GM12873 (cell line): ENCODE measurements around the gene ARHGAP26.

ENCODE experiments used
- TF ChIP-seq, protein P1 (sequence below): IDR thresholded peaks from 2 replicates; pipeline ENCODE4 v1.5.1; 2012; ENCODE audit warnings: low read depth, mild to moderate bottlenecking, moderate library complexity, low read length, control low read depth; ENCODE audit not compliant: insufficient read depth; ENCODE audit errors: missing control alignments

Gene ARHGAP26

GRCh38 chr5:143186623-143187022 is 416.4 kb downstream of the ARHGAP26 start:
- TF ChIP-seq, protein P1, sequence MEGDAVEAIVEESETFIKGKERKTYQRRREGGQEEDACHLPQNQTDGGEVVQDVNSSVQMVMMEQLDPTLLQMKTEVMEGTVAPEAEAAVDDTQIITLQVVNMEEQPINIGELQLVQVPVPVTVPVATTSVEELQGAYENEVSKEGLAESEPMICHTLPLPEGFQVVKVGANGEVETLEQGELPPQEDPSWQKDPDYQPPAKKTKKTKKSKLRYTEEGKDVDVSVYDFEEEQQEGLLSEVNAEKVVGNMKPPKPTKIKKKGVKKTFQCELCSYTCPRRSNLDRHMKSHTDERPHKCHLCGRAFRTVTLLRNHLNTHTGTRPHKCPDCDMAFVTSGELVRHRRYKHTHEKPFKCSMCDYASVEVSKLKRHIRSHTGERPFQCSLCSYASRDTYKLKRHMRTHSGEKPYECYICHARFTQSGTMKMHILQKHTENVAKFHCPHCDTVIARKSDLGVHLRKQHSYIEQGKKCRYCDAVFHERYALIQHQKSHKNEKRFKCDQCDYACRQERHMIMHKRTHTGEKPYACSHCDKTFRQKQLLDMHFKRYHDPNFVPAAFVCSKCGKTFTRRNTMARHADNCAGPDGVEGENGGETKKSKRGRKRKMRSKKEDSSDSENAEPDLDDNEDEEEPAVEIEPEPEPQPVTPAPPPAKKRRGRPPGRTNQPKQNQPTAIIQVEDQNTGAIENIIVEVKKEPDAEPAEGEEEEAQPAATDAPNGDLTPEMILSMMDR, result no peak

GRCh38 chr5:143187495-143187894 is 417.3 kb downstream of the ARHGAP26 start:
- TF ChIP-seq, protein P1, result no peak

DNA sequence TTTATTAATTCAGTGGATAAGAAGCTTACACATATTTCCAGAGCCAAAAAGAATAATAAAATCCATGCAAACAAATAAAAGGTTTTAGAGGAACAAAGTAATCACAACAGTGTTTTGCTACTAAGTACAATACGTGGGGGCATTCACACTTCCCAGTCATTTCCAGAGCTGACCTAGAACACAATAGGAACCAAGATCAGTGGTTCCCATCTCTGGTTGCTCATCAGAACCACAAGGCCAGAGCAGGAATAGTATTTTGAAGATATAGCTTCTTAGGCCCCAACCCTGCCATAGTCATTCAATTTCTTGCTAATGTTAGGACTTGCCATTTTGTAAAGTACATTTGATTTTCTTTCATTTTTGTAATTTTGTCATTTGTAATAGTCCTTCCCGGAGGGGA is 417.9 kb downstream of the ARHGAP26 start:
- TF ChIP-seq, protein P1, result no peak

DNA sequence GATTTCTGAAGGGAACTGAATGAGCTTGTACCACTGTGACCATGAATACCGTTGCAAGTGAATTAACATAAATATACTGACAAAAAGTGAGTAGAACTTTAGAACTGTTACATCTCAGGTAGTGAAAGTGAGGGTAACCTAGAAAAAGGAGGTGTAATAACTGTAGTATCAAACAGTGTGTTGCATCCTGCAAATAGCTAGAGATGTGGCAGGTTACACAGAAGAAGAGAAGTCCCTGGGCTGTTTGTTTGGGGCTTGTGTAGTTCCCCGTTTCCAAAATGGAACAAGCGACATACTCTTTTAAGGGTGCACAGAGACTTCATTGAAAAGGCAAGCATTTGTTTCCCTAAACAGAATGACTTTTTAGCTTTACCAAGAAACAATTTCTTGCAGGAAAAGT is 418.5 kb downstream of the ARHGAP26 start:
- TF ChIP-seq, protein P1, result no peak

DNA sequence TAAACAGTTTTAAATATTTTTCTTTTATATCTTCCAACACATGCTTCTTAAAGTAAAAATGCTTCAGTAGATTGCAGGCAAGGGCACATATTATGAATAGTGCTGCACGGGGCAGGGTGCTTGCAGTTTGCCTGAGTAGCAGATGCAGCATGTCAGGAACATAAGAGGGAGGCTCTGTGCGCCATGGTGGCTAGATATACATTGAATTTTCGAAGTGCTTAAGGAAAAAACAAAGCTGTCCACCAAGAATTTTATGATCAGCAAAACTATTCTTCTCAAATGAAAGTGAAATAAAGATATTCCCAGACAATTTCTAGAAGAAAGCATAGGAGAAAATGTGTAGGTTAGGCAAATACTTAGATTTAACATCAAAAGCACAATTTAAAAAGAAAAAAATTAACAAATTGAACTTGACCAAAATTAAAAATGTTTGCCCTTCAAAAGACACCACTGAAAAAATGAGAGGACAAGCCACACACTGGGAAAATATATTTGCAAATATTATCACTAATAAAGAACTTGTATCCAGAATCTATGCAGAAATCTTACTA is 420.2 kb downstream of the ARHGAP26 start:
- TF ChIP-seq, protein P1, result no peak

DNA sequence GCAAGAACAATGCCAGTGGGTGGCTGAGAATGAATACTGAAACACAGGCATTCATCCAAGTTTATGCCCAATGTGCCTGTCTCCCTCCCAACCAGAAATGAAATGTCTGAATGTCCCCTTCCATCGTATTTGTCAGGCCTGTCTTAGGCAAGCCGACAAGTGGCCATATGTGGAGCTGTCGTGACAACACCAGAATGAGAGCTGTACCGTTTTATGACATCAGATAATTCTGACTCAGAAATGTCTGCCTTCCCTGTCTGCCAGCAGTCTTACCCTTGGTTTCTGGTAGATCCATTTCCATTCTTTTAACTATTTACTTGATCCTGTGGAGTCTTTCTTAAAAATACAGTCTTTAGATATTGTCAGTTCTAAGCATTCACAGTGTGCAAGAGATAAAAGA is 421.5 kb downstream of the ARHGAP26 start:
- TF ChIP-seq, protein P1, result no peak

GRCh38 chr5:143192191-143192900 is 422.2 kb downstream of the ARHGAP26 start:
- TF ChIP-seq, protein P1, result no peak
